Liver (tissue), 3 donors: ENCODE data around the gene SWAP70.

Experiments
- ATF3 ChIP-seq: IDR thresholded peaks from 2 replicates; pipeline ENCODE4 v1.6.1; 2016; ENCODE audit warnings: antibody characterized with exemption
- CTCF ChIP-seq: fragments of 150-350 bp; IDR thresholded peaks from 2 replicates; pipeline ENCODE4 v1.5.1; 2017; ENCODE audit warnings: improper control_type of control experiment, low read depth, low read length; ENCODE audit not compliant: missing input control
- FOXA1 ChIP-seq: IDR thresholded peaks from 2 replicates; pipeline ENCODE4 v1.6.1; 2016; ENCODE audit warnings: antibody characterized with exemption
- GABPA ChIP-seq, 2 donors: IDR thresholded peaks in 1 of 2; conservative IDR thresholded peaks in 1 of 2; 2 replicates each; pipeline ENCODE4 v1.6.1; 2016; ENCODE audit warnings: antibody characterized with exemption in 2 of 2, mild to moderate bottlenecking in 1 of 2, moderate library complexity in 1 of 2
- HNF4G ChIP-seq: IDR thresholded peaks from 2 replicates; pipeline ENCODE4 v1.6.1; 2016; ENCODE audit warnings: antibody characterized with exemption
- JUND ChIP-seq, 2 donors: IDR thresholded peaks; 2 replicates each; pipeline ENCODE4 v1.6.1; 2016; ENCODE audit warnings: antibody characterized with exemption in 2 of 2
- MAX ChIP-seq: IDR thresholded peaks from 2 replicates; pipeline ENCODE4 v1.6.1; 2016; ENCODE audit warnings: antibody characterized with exemption
- NR2F2 ChIP-seq: IDR thresholded peaks from 2 replicates; pipeline ENCODE4 v1.6.1; 2016; ENCODE audit warnings: antibody characterized with exemption
- RAD21 ChIP-seq, 2 donors: IDR thresholded peaks; 2 replicates each; pipeline ENCODE4 v1.6.1; 2016; ENCODE audit warnings: antibody characterized with exemption in 2 of 2, mild to moderate bottlenecking in 2 of 2
- SP1 ChIP-seq: IDR thresholded peaks from 2 replicates; pipeline ENCODE4 v1.6.1; 2018; ENCODE audit warnings: antibody characterized with exemption, mild to moderate bottlenecking
- TAF1 ChIP-seq: conservative IDR thresholded peaks from 2 replicates; pipeline ENCODE4 v1.6.1; 2016; ENCODE audit warnings: antibody characterized with exemption, mild to moderate bottlenecking
- YY1 ChIP-seq: IDR thresholded peaks from 2 replicates; pipeline ENCODE4 v1.6.1; 2016; ENCODE audit warnings: antibody characterized with exemption, mild to moderate bottlenecking
- TF ChIP-seq, protein P1 (sequence below): IDR thresholded peaks from 2 replicates; pipeline ENCODE4 v1.6.1; 2016; ENCODE audit warnings: antibody characterized with exemption, mild to moderate bottlenecking
- TF ChIP-seq, protein P2 (sequence below): IDR thresholded peaks from 2 replicates; pipeline ENCODE4 v1.6.1; 2016; ENCODE audit warnings: antibody characterized with exemption
- donor health status: healthy.
- donor health status: healthy.

- TF ChIP-seq CTCF (no peak), SP1 (no peak), JUND (IDR thresholded peaks at IDR 0.05) (peak in 1 of 2 donors; percentile 19), YY1 (no peak), MAX (no peak), RAD21 (IDR thresholded peaks at IDR 0.05) (no peak), NR2F2 (no peak), TAF1 (no peak), FOXA1 (no peak), HNF4G (no peak), GABPA (IDR thresholded peaks at IDR 0.05 in 1 of 2, conservative IDR thresholded peaks at IDR 0.05 in 1 of 2) (no peak), ATF3 (no peak)
- TF ChIP-seq, protein P1, sequence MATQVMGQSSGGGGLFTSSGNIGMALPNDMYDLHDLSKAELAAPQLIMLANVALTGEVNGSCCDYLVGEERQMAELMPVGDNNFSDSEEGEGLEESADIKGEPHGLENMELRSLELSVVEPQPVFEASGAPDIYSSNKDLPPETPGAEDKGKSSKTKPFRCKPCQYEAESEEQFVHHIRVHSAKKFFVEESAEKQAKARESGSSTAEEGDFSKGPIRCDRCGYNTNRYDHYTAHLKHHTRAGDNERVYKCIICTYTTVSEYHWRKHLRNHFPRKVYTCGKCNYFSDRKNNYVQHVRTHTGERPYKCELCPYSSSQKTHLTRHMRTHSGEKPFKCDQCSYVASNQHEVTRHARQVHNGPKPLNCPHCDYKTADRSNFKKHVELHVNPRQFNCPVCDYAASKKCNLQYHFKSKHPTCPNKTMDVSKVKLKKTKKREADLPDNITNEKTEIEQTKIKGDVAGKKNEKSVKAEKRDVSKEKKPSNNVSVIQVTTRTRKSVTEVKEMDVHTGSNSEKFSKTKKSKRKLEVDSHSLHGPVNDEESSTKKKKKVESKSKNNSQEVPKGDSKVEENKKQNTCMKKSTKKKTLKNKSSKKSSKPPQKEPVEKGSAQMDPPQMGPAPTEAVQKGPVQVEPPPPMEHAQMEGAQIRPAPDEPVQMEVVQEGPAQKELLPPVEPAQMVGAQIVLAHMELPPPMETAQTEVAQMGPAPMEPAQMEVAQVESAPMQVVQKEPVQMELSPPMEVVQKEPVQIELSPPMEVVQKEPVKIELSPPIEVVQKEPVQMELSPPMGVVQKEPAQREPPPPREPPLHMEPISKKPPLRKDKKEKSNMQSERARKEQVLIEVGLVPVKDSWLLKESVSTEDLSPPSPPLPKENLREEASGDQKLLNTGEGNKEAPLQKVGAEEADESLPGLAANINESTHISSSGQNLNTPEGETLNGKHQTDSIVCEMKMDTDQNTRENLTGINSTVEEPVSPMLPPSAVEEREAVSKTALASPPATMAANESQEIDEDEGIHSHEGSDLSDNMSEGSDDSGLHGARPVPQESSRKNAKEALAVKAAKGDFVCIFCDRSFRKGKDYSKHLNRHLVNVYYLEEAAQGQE, result no peak
- TF ChIP-seq, protein P2, sequence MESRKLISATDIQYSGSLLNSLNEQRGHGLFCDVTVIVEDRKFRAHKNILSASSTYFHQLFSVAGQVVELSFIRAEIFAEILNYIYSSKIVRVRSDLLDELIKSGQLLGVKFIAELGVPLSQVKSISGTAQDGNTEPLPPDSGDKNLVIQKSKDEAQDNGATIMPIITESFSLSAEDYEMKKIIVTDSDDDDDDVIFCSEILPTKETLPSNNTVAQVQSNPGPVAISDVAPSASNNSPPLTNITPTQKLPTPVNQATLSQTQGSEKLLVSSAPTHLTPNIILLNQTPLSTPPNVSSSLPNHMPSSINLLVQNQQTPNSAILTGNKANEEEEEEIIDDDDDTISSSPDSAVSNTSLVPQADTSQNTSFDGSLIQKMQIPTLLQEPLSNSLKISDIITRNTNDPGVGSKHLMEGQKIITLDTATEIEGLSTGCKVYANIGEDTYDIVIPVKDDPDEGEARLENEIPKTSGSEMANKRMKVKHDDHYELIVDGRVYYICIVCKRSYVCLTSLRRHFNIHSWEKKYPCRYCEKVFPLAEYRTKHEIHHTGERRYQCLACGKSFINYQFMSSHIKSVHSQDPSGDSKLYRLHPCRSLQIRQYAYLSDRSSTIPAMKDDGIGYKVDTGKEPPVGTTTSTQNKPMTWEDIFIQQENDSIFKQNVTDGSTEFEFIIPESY, result no peak
These were observed 95.8 kb downstream of the SWAP70 start for GRCh38 chr11:9759519-9760192.
